WTC11 (cell line): ENCODE data around the gene ACTMAP. TPM values are rescaled to one million over a fixed set of nuclear protein-coding genes. Genes with fewer than 3 reads are reported as not detected.

Experiments used
- ATAC-seq: fragments of 200-7000 bp; cut with Tn5 transposase; 2 replicates; pipeline ENCODE4 v1.10.0; 2021; ENCODE audit warnings: mild to moderate bottlenecking, moderate library complexity
- CTCF ChIA-PET: fragments of 300-600 bp; sonication (Branson Sonifier 250); formaldehyde crosslinking; loops from one replicate; lab custom pipeline; 2021; ENCODE audit warnings: antibody characterized with exemption; lab: Charles Lee
- POLR2A ChIA-PET: fragments of 350-600 bp; sonication (Branson Sonifier 250); formaldehyde crosslinking; loops from one replicate; lab custom pipeline; 2021; ENCODE audit warnings: antibody characterized with exemption; lab: Charles Lee
- DNase-seq: peaks from one replicate; pipeline ENCODE4 v3.0.0; 2021; ENCODE audit warnings: low spot score
- H3K27ac Mint-ChIP-seq: 2 replicates; pipeline ENCODE4 v1.8.0; 2021; ENCODE audit warnings: mixed read lengths
- H3K27me3 Mint-ChIP-seq: 2 replicates; pipeline ENCODE4 v1.8.0; 2021; ENCODE audit warnings: low read depth, mild to moderate bottlenecking, moderate library complexity, mixed read lengths
- H3K36me3 Mint-ChIP-seq: 2 replicates; pipeline ENCODE4 v1.8.0; 2021; ENCODE audit warnings: mixed read lengths
- H3K4me1 Mint-ChIP-seq: 2 replicates; pipeline ENCODE4 v1.8.0; 2022; ENCODE audit warnings: mixed read lengths
- H3K4me3 Mint-ChIP-seq: 2 replicates; pipeline ENCODE4 v1.8.0; 2021; ENCODE audit warnings: mild to moderate bottlenecking, moderate library complexity, mixed read lengths
- H3K9me3 Mint-ChIP-seq: 2 replicates; pipeline ENCODE4 v1.8.0; 2021; ENCODE audit warnings: mixed read lengths
- AR ChIP-seq: fragments of 250-450 bp; sonication (Bioruptor Pico); IDR thresholded peaks from 2 replicates; pipeline ENCODE4 v1.9.0; 2021; ENCODE audit warnings: mild to moderate bottlenecking
- ATF2 ChIP-seq: sonication (generic); formaldehyde crosslinking; IDR thresholded peaks from 2 replicates; pipeline ENCODE4 v1.8.1; 2022; ENCODE audit warnings: low read depth, missing genetic modification reagents, borderline replicate concordance
- ATF3 ChIP-seq: sonication (generic); formaldehyde crosslinking; conservative IDR thresholded peaks from 2 replicates; pipeline ENCODE4 v1.8.1; 2022; ENCODE audit warnings: mild to moderate bottlenecking, missing genetic modification reagents
- CTCF ChIP-seq: fragments of 200-600 bp; IDR thresholded peaks from 2 replicates; pipeline ENCODE4 v1.8.0; 2022; ENCODE audit warnings: antibody characterized with exemption
- E2F4 ChIP-seq: sonication (generic); formaldehyde crosslinking; IDR thresholded peaks from 2 replicates; pipeline ENCODE4 v1.8.1; 2022; ENCODE audit warnings: low read depth, mild to moderate bottlenecking, moderate library complexity, missing genetic modification reagents, borderline replicate concordance
- GABPB1 ChIP-seq: sonication (generic); formaldehyde crosslinking; IDR thresholded peaks from 2 replicates; pipeline ENCODE4 v1.8.1; 2023; ENCODE audit warnings: mild to moderate bottlenecking, missing genetic modification reagents
- JUN ChIP-seq: sonication (generic); formaldehyde crosslinking; IDR thresholded peaks from 2 replicates; pipeline ENCODE4 v1.8.0; 2023; ENCODE audit warnings: mild to moderate bottlenecking, missing genetic modification reagents
- NR1H2 ChIP-seq: sonication (generic); formaldehyde crosslinking; IDR thresholded peaks from 2 replicates; pipeline ENCODE4 v1.9.0; 2021; ENCODE audit warnings: mild to moderate bottlenecking, moderate library complexity, missing genetic modification reagents
- PRRX2 ChIP-seq: fragments of 250-450 bp; sonication (Bioruptor Pico); IDR thresholded peaks from 2 replicates; pipeline ENCODE4 v1.8.0; 2021; ENCODE audit warnings: mild to moderate bottlenecking
- TEAD4 ChIP-seq: sonication (generic); formaldehyde crosslinking; IDR thresholded peaks from 2 replicates; pipeline ENCODE4 v1.8.0; 2022; ENCODE audit warnings: mild to moderate bottlenecking, missing genetic modification reagents
- USF1 ChIP-seq: sonication (generic); formaldehyde crosslinking; IDR thresholded peaks from 2 replicates; pipeline ENCODE4 v1.8.0; 2022; ENCODE audit warnings: mild to moderate bottlenecking, missing genetic modification reagents
- ZNF263 ChIP-seq: sonication (generic); formaldehyde crosslinking; IDR thresholded peaks from 2 replicates; pipeline ENCODE4 v1.8.1; 2022; ENCODE audit warnings: low read depth, mild to moderate bottlenecking, moderate library complexity, missing genetic modification reagents
- ZNF425 ChIP-seq: fragments of 250-450 bp; sonication (Bioruptor Pico); conservative IDR thresholded peaks from 2 replicates; pipeline ENCODE4 v1.9.0; 2021; ENCODE audit warnings: mild to moderate bottlenecking
- ZNF532 ChIP-seq: fragments of 250-450 bp; sonication (Bioruptor Pico); IDR thresholded peaks from 2 replicates; pipeline ENCODE4 v1.9.0; 2021; ENCODE audit warnings: mild to moderate bottlenecking, borderline replicate concordance
- ZNF671 ChIP-seq: fragments of 250-450 bp; sonication (Bioruptor Pico); IDR thresholded peaks from 2 replicates; pipeline ENCODE4 v1.8.0; 2021; ENCODE audit warnings: mild to moderate bottlenecking
- total RNA-seq: library from RNA; stranded (reverse); gene quantifications from 3 replicates; pipeline ENCODE4 v1.2.3, GENCODE V29; 2021

ACTMAP gene
- total RNA-seq, 1 experiment from 2014 or later: 29.6 TPM

GRCh38 chr19:40755248-40755624 lies 5.0 kb upstream of the ACTMAP start (continued):
- TF ChIP-seq ZNF532 (CRISPR knock-in tag) (no peak), ZNF263 (no peak), ZNF425 (CRISPR knock-in tag) (no peak), USF1 (CRISPR knock-in tag) (no peak), TEAD4 (CRISPR knock-in tag) (no peak), ATF2 (CRISPR knock-in tag) (no peak), PRRX2 (no peak), JUN (CRISPR knock-in tag) (no peak), CTCF (no peak), NR1H2 (CRISPR knock-in tag) (no peak), ZNF671 (CRISPR knock-in tag) (no peak), E2F4 (CRISPR knock-in tag) (no peak)
- TF ChIP-seq, all 79 proteins: peak for 0

- no peak for DNase-seq
- Mint-ChIP-seq H3K36me3 (peaks cover 67% of the 10 kb centered on the region), H3K9me3 (no peaks in the 10 kb centered on the region), H3K27me3 (no peaks in the 10 kb centered on the region), H3K4me3 (peak overlapping the region; percentile 48), H3K27ac (peak overlapping the region; percentile 76), H3K4me1 (peaks cover 34% of the 10 kb centered on the region)
- ChIA-PET POLR2A (interaction anchor here (0.5 to 1.0 kb wide), 3 partner anchors 19 to 169 kb away, joined by 3 to 6 read pairs (median 5); partner anchors contain the start of gene RAB4B), CTCF (interaction anchor here (1.2 to 1.8 kb wide), 4 partner anchors 10 to 64 kb away, joined by 4 to 8 read pairs (median 6); partner anchors contain the start of gene EGLN2)
- ATAC-seq: no peak
- TF ChIP-seq GABPB1 (CRISPR knock-in tag) (no peak), ATF3 (CRISPR knock-in tag) (no peak), AR (CRISPR knock-in tag) (no peak), ZNF532 (CRISPR knock-in tag) (no peak)
Measured at GRCh38 chr19:40754611-40755247, 4.5 kb upstream of the ACTMAP start.
